Ovary (tissue), 3 donors: ENCODE data around the gene DAAM1.

Experiments used
- CTCF ChIP-seq, 3 donors: fragments of 450-650 bp in 2 of 3; fragments of 200-600 bp in 1 of 3; IDR thresholded peaks; one replicate each; pipeline versions ENCODE4 v1.5.1 to v1.8.0; 2016 to 2022; ENCODE audit warnings: antibody characterized with exemption in 3 of 3, mild to moderate bottlenecking in 1 of 3
- POLR2A ChIP-seq: fragments of 450-650 bp; IDR thresholded peaks from one replicate; pipeline ENCODE4 v1.6.1; 2017; ENCODE audit warnings: antibody characterized with exemption, mild to moderate bottlenecking, moderate library complexity
- donor health status: DM: no; HTN: no; CAD: no.

- TF ChIP-seq CTCF (IDR thresholded peaks at IDR 0.05) (no peak), POLR2A (no peak)
Observed at GRCh38 chr14:59183150-59183549, 5.3 kb upstream of the DAAM1 start.
